Body of pancreas (tissue), 4 donors: Measurements from ENCODE around the gene COL23A1. TPM values are rescaled to one million over a fixed set of nuclear protein-coding genes. Genes with fewer than 3 reads are reported as not detected.
A peak's percentile ranks its signal among the peaks of the same experiment; 100 is the strongest.

Experiments
- ATAC-seq: fragments of 150-250 bp; one replicate; pipeline ENCODE4 v1.9.1; 2016
- DNase-seq, 4 donors: peaks; one replicate each; pipeline ENCODE4 v3.0.0-alpha.2; 2019
- H3K27ac ChIP-seq, 4 donors: fragments of 200-600 bp; sonication (generic); 1 replicate in 3 of 4; 2 replicates in 1 of 4; pipeline versions ENCODE4 v1.5.1 to v1.6.1; 2016 to 2019; ENCODE audit warnings: mild to moderate bottlenecking in 1 of 4, mixed read lengths in 1 of 4, moderate library complexity in 1 of 4
- H3K27me3 ChIP-seq, 2 donors: fragments of 200-600 bp; sonication (generic); one replicate each; pipeline ENCODE4 v1.6.0; 2016; ENCODE audit warnings: mild to moderate bottlenecking in 1 of 2
- H3K36me3 ChIP-seq, 2 donors: fragments of 200-600 bp; sonication (generic); replicated peaks in 1 of 2; 2 replicates each; pipeline ENCODE4 v1.5.1; 2016; ENCODE audit warnings: low read depth in 2 of 2; ENCODE audit not compliant: insufficient read depth in 1 of 2
- H3K4me1 ChIP-seq: fragments of 200-600 bp; sonication (generic); one replicate; pipeline ENCODE4 v1.6.0; 2016
- H3K4me3 ChIP-seq, 2 donors: fragments of 200-600 bp; sonication (generic); 1 replicate in 1 of 2; 2 replicates in 1 of 2; pipeline ENCODE4 v1.5.1; 2016 to 2019
- H3K9me3 ChIP-seq, 3 donors: fragments of 200-600 bp; sonication (generic); 1 replicate in 2 of 3; 2 replicates in 1 of 3; pipeline ENCODE4 v1.5.1; 2016
- POLR2A ChIP-seq, 3 donors: fragments of 450-650 bp; IDR thresholded peaks; one replicate each; pipeline ENCODE4 v1.6.1; 2016; ENCODE audit warnings: antibody characterized with exemption in 3 of 3, mild to moderate bottlenecking in 2 of 3
- WGBS, 2 donors: methylation state at CpG; one replicate each; pipeline ENCODE4 v1.1.5; 2017; 5-methylcytosine and 5-hydroxymethylcytosine counted together
- intact Hi-C: fragments of 100-400 bp; cut with DNase I; formaldehyde crosslinking; loops from one replicate; pipeline ENCODE4 v1.15.1; 2023
- total RNA-seq, 2 donors: library from RNA; depleted of rRNA; stranded (reverse); fragments of >200 nt; gene quantifications; one replicate each; pipeline ENCODE4 v1.1.0, GENCODE V29; 2016
- TF ChIP-seq, protein P1 (sequence below), 7 experiments: fragments of 450-650 bp in 4 of 7; fragments of 200-600 bp in 3 of 7; sonication (generic) in 3 of 7; IDR thresholded peaks; one replicate each; pipeline ENCODE4 v1.5.1; 2016 to 2019; ENCODE audit warnings: antibody characterized with exemption in 7 of 7

Gene COL23A1
- total RNA-seq, 2 donors from 2014 or later = not detected

DNA sequence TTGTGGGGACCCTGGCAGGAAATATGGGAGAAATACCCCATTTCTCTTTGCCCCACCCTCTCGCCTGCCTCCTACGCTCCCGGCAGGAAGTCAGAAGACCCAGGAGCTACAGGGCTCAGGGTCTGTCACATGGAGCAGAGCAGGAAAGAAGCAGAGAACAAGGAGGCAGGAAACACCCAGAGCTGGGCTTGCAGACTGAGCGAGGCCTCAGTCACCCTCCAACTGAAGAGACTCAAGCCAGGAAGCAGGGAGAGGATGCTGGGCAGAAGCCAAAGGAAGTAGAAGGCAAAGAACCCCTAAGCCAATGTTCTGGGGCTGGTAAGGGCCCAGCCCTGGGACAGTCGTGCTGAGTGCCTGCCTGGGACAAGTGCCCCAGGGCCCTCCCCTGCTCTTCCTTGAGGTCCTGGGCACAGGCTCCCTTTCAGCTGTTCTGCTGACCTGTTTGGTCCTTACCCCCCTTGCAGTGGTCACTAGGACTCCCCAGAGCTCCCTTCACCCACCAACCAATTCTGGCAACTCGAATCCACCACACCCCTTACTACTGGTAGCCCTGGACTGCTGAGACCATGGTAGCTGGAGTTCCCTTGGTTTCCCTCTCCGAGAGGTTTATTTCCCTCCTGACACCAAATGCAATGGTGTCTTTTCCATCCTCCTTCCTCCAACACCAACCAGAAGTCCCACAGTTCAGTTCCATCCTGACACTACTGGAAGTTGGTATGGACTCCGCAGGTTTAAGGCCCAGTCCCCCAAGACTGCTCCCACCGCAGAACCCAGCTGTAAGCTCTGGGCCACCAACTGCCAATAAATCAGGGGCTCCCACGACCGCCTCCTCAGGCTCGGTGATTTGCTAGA is 157.5 kb downstream of the COL23A1 start:
- 70 to 83% methylated on average over 12 of the region's 12 CpGs for WGBS, 2 donors
- Histone ChIP-seq H3K9me3 (no peaks in the 10 kb centered on the region), H3K4me3 (no peak overlapping the region), H3K36me3 (no peaks in the 10 kb centered on the region), H3K4me1 (peaks cover 23% of the 10 kb centered on the region), H3K27me3 (no peaks in the 10 kb centered on the region), H3K27ac (peak overlapping the region in 2 of 4 donors; percentile 15 to 24)
- DNase-seq = no peak
- TF ChIP-seq, protein P1, sequence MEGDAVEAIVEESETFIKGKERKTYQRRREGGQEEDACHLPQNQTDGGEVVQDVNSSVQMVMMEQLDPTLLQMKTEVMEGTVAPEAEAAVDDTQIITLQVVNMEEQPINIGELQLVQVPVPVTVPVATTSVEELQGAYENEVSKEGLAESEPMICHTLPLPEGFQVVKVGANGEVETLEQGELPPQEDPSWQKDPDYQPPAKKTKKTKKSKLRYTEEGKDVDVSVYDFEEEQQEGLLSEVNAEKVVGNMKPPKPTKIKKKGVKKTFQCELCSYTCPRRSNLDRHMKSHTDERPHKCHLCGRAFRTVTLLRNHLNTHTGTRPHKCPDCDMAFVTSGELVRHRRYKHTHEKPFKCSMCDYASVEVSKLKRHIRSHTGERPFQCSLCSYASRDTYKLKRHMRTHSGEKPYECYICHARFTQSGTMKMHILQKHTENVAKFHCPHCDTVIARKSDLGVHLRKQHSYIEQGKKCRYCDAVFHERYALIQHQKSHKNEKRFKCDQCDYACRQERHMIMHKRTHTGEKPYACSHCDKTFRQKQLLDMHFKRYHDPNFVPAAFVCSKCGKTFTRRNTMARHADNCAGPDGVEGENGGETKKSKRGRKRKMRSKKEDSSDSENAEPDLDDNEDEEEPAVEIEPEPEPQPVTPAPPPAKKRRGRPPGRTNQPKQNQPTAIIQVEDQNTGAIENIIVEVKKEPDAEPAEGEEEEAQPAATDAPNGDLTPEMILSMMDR (IDR thresholded peaks at IDR 0.05) = no peak
- no peak for TF ChIP-seq POLR2A (IDR thresholded peaks at IDR 0.05)
- intact Hi-C loops = no loop called here
- ATAC-seq = no peak

- intact Hi-C loops = no loop called here
- DNase-seq (no peak), ATAC-seq (no peak)
- no peaks in the 10 kb centered on the region for H3K27me3 ChIP-seq
- no peak for TF ChIP-seq POLR2A (IDR thresholded peaks at IDR 0.05)
- TF ChIP-seq, protein P1 (IDR thresholded peaks at IDR 0.05) = no peak
- H3K27ac ChIP-seq = peak overlapping the region in 2 of 4 donors; percentile 15 to 24
- 64 to 77% methylated on average over 5 of the region's 5 CpGs for WGBS, 2 donors
- H3K4me1 ChIP-seq = peaks cover 23% of the 10 kb centered on the region
- H3K4me3 ChIP-seq = no peak overlapping the region
- no peaks in the 10 kb centered on the region for H3K36me3 ChIP-seq
- no peaks in the 10 kb centered on the region for H3K9me3 ChIP-seq
Measured at GRCh38 chr5:178431782-178432165, 158.4 kb downstream of the COL23A1 start.

GRCh38 chr5:178431063-178431781 is 159.0 kb downstream of the COL23A1 start:
- Histone ChIP-seq H3K27ac (peak overlapping the region in 2 of 4 donors; percentile 15 to 24), H3K9me3 (no peaks in the 10 kb centered on the region), H3K27me3 (no peaks in the 10 kb centered on the region), H3K4me1 (peaks cover 23% of the 10 kb centered on the region), H3K36me3 (no peaks in the 10 kb centered on the region), H3K4me3 (no peak overlapping the region)
- ATAC-seq (no peak), DNase-seq (no peak)
- TF ChIP-seq, protein P1 (IDR thresholded peaks at IDR 0.05) = no peak
- no peak for TF ChIP-seq POLR2A (IDR thresholded peaks at IDR 0.05)
- intact Hi-C loops = no loop called here
- 87 to 88% methylated on average over 16 of the region's 16 CpGs for WGBS, 2 donors

GRCh38 chr5:178430186-178431062 is 159.8 kb downstream of the COL23A1 start:
- H3K27ac ChIP-seq = peak overlapping the region in 3 of 4 donors; percentile 32 to 68 (median 67)
- 37 to 41% methylated on average over 16 of the region's 16 CpGs for WGBS, 2 donors
- DNase-seq (peak; percentile 38 to 43 (median 40)), ATAC-seq (peak; percentile 43)
- no peak overlapping the region for H3K4me3 ChIP-seq
- intact Hi-C loops = no loop called here
- H3K27me3 ChIP-seq = no peaks in the 10 kb centered on the region
- peaks cover 23% of the 10 kb centered on the region for H3K4me1 ChIP-seq
- TF ChIP-seq, protein P1 (IDR thresholded peaks at IDR 0.05) = no peak
- TF ChIP-seq POLR2A (IDR thresholded peaks at IDR 0.05) = no peak
- H3K36me3 ChIP-seq = no peaks in the 10 kb centered on the region
- no peaks in the 10 kb centered on the region for H3K9me3 ChIP-seq
